GM18951 (cell line): ENCODE measurements around the gene TRPM4.

Experiments
- POLR2A ChIP-seq: IDR thresholded peaks from 4 replicates; pipeline ENCODE4 v1.6.1; 2011; ENCODE audit warnings: mild to moderate bottlenecking; ENCODE audit not compliant: insufficient read length, insufficient read depth; ENCODE audit errors: extremely low read depth
- in situ Hi-C: fragments of 300-500 bp; cut with MboI; formaldehyde crosslinking; loops from one replicate; pipeline ENCODE4 v1.12.0; 2022; ENCODE audit warnings: low sequenced_read_pairs, mixed read lengths, inconsistent platforms; ENCODE audit not compliant: unreplicated experiment

The TRPM4 gene

GRCh38 chr19:49231804-49232203 is 74.2 kb downstream of the TRPM4 start:
- in situ Hi-C loops: no loop called here

GRCh38 chr19:49233163-49233562 is 75.6 kb downstream of the TRPM4 start:
- no peak for TF ChIP-seq POLR2A
- in situ Hi-C loops: no loop called here

More at GRCh38 chr19:49231804-49232203, 74.2 kb downstream of the TRPM4 start:
- no peak for TF ChIP-seq POLR2A

- in situ Hi-C loops: no loop called here
Observed at GRCh38 chr19:49241769-49242168, 84.2 kb downstream of the TRPM4 start.

GRCh38 chr19:49243129-49243528 is 85.5 kb downstream of the TRPM4 start:
- in situ Hi-C loops: no loop called here
- TF ChIP-seq POLR2A: no peak

More at GRCh38 chr19:49241769-49242168, 84.2 kb downstream of the TRPM4 start:
- no peak for TF ChIP-seq POLR2A

GRCh38 chr19:49243726-49244125 is 86.1 kb downstream of the TRPM4 start:
- in situ Hi-C loops: no loop called here
- TF ChIP-seq POLR2A: no peak

- in situ Hi-C loops: no loop called here
- no peak for TF ChIP-seq POLR2A
Observed at GRCh38 chr19:49244256-49244655, 86.7 kb downstream of the TRPM4 start.

- in situ Hi-C loops: no loop called here
Observed at GRCh38 chr19:49247676-49248075, 90.1 kb downstream of the TRPM4 start.

GRCh38 chr19:49249933-49250332 is 92.3 kb downstream of the TRPM4 start:
- in situ Hi-C loops: no loop called here
- TF ChIP-seq POLR2A: no peak

More at GRCh38 chr19:49247676-49248075, 90.1 kb downstream of the TRPM4 start:
- no peak for TF ChIP-seq POLR2A

- in situ Hi-C loops: no loop called here
- no peak for TF ChIP-seq POLR2A
Observed at GRCh38 chr19:49255674-49256073, 98.1 kb downstream of the TRPM4 start.

GRCh38 chr19:49256691-49257090 is 99.1 kb downstream of the TRPM4 start:
- in situ Hi-C loops: no loop called here
- TF ChIP-seq POLR2A: no peak
